ENCODE results near the gene LIX1.
"Not testable (repeated sequence)": the region's sequence is repeated elsewhere in the genome, so short reads cannot be mapped to it uniquely, and the experiment has no call there.

Gene LIX1

GRCh38 chr5:97102010-97102470 lies 40.4 kb downstream of the LIX1 start:
- DNase-seq (ENCODE audit: low read depth), result no peak

- DNase-seq (ENCODE audit: low read depth), result no peak
Observed at GRCh38 chr5:97101189-97101910, 41.1 kb downstream of the LIX1 start.

GRCh38 chr5:97100476-97100875 lies 41.9 kb downstream of the LIX1 start:
- no peak for DNase-seq (ENCODE audit: low read depth)

- DNase-seq (ENCODE audit: low read depth), result no peak
Observed at GRCh38 chr5:97098922-97099321, 43.5 kb downstream of the LIX1 start.

GRCh38 chr5:97097326-97098230 lies 44.8 kb downstream of the LIX1 start:
- DNase-seq (ENCODE audit: low read depth), result no peak

GRCh38 chr5:97096846-97097245 lies 45.6 kb downstream of the LIX1 start:
- no peak for DNase-seq (ENCODE audit: low read depth)

- DNase-seq (ENCODE audit: low read depth), result no peak
Observed at GRCh38 chr5:97096191-97096590, 46.2 kb downstream of the LIX1 start.

GRCh38 chr5:97095318-97095732 lies 47.1 kb downstream of the LIX1 start:
- DNase-seq (ENCODE audit: low read depth), result no peak

- DNase-seq (ENCODE audit: low read depth), result no peak
Observed at GRCh38 chr5:97094579-97095317, 47.7 kb downstream of the LIX1 start.

- no peak for DNase-seq (ENCODE audit: low read depth)
Observed at GRCh38 chr5:97093193-97093592, 49.2 kb downstream of the LIX1 start.

GRCh38 chr5:97090944-97091343 lies 51.5 kb downstream of the LIX1 start:
- DNase-seq (ENCODE audit: low read depth), result no peak

- DNase-seq (ENCODE audit: low read depth), result no peak
Observed at GRCh38 chr5:97089149-97089801, 53.1 kb downstream of the LIX1 start.

- DNase-seq (ENCODE audit: low read depth), result no peak
Observed at GRCh38 chr5:97088774-97089148, 53.6 kb downstream of the LIX1 start.

- DNase-seq (ENCODE audit: low read depth), result no peak
Observed at GRCh38 chr5:97087138-97087537, 55.3 kb downstream of the LIX1 start.

GRCh38 chr5:97085459-97086181 lies 56.8 kb downstream of the LIX1 start:
- DNase-seq (ENCODE audit: low read depth), result no peak

GRCh38 chr5:97084782-97085458 lies 57.5 kb downstream of the LIX1 start:
- not testable (repeated sequence) for DNase-seq (ENCODE audit: low read depth)

- no peak for DNase-seq (ENCODE audit: low read depth)
Observed at GRCh38 chr5:97078958-97079743, 63.3 kb downstream of the LIX1 start.

- no peak for DNase-seq (ENCODE audit: low read depth)
Observed at GRCh38 chr5:97077246-97077645, 65.2 kb downstream of the LIX1 start.

- no peak for DNase-seq (ENCODE audit: low read depth)
Observed at GRCh38 chr5:97076098-97076497, 66.3 kb downstream of the LIX1 start.

GRCh38 chr5:97075649-97076048 lies 66.8 kb downstream of the LIX1 start:
- DNase-seq (ENCODE audit: low read depth), result no peak

Data from activated T-cell treated with anti-CD3 and anti-CD28 coated beads for 1 hour (primary cell).